Liver (tissue), 9 donors: ENCODE results near the gene EIF5B. TPM values are rescaled to one million over a fixed set of nuclear protein-coding genes. Genes with fewer than 3 reads are reported as not detected.

Experiments used
- DNase-seq: peaks from one replicate; pipeline ENCODE4 v3.0.0-alpha.2; 2017; ENCODE audit warnings: low spot score
- H3K27ac ChIP-seq, 2 donors: one replicate each; pipeline ENCODE4 v1.7.0; 2013; ENCODE audit warnings: inconsistent platforms in 2 of 2, low read length in 2 of 2, control low read depth in 1 of 2, low read depth in 1 of 2, mild to moderate bottlenecking in 1 of 2
- H3K27me3 ChIP-seq, 4 donors: one replicate each; pipeline versions ENCODE4 v1.6.1 to v1.7.0; 2013; ENCODE audit warnings: low read length in 3 of 4, inconsistent platforms in 1 of 4, mild to moderate bottlenecking in 1 of 4, moderate library complexity in 1 of 4; ENCODE audit not compliant: control insufficient read depth in 4 of 4, insufficient read depth in 4 of 4
- H3K36me3 ChIP-seq, 4 donors: one replicate each; pipeline versions ENCODE4 v1.6.1 to v1.7.0; 2013; ENCODE audit warnings: low read length in 3 of 4, mild to moderate bottlenecking in 3 of 4, low read depth in 1 of 4, moderate library complexity in 1 of 4; ENCODE audit not compliant: control insufficient read depth in 4 of 4, insufficient read depth in 3 of 4
- H3K4me1 ChIP-seq, 4 donors: one replicate each; pipeline versions ENCODE4 v1.6.1 to v1.7.0; 2013; ENCODE audit warnings: low read length in 3 of 4, mild to moderate bottlenecking in 3 of 4, moderate library complexity in 1 of 4; ENCODE audit not compliant: control insufficient read depth in 4 of 4, insufficient read depth in 4 of 4
- H3K4me3 ChIP-seq, 3 donors: one replicate each; pipeline versions ENCODE4 v1.6.1 to v1.7.0; 2013; ENCODE audit warnings: low read length in 3 of 3, control low read depth in 1 of 3, low read depth in 1 of 3, mild to moderate bottlenecking in 1 of 3
- H3K9ac ChIP-seq, 2 donors: one replicate each; pipeline ENCODE4 v1.7.0; 2013; ENCODE audit warnings: low read length in 2 of 2, mild to moderate bottlenecking in 2 of 2, moderate library complexity in 2 of 2, control low read depth in 1 of 2, low read depth in 1 of 2
- H3K9me3 ChIP-seq, 4 donors: one replicate each; pipeline versions ENCODE4 v1.6.1 to v1.7.0; 2013; ENCODE audit warnings: low read length in 3 of 4; ENCODE audit not compliant: control insufficient read depth in 4 of 4
- ATF3 ChIP-seq: IDR thresholded peaks from 2 replicates; pipeline ENCODE4 v1.6.1; 2016; ENCODE audit warnings: antibody characterized with exemption
- CTCF ChIP-seq: fragments of 150-350 bp; IDR thresholded peaks from 2 replicates; pipeline ENCODE4 v1.5.1; 2017; ENCODE audit warnings: improper control_type of control experiment, low read depth, low read length; ENCODE audit not compliant: missing input control
- FOXA1 ChIP-seq: IDR thresholded peaks from 2 replicates; pipeline ENCODE4 v1.6.1; 2016; ENCODE audit warnings: antibody characterized with exemption
- GABPA ChIP-seq, 2 donors: IDR thresholded peaks in 1 of 2; conservative IDR thresholded peaks in 1 of 2; 2 replicates each; pipeline ENCODE4 v1.6.1; 2016; ENCODE audit warnings: antibody characterized with exemption in 2 of 2, mild to moderate bottlenecking in 1 of 2, moderate library complexity in 1 of 2
- HNF4A ChIP-seq, 2 donors: conservative IDR thresholded peaks; 2 replicates each; pipeline ENCODE4 v1.6.1; 2016; ENCODE audit warnings: antibody characterized with exemption in 2 of 2, mild to moderate bottlenecking in 2 of 2
- HNF4G ChIP-seq: IDR thresholded peaks from 2 replicates; pipeline ENCODE4 v1.6.1; 2016; ENCODE audit warnings: antibody characterized with exemption
- NR2F2 ChIP-seq: IDR thresholded peaks from 2 replicates; pipeline ENCODE4 v1.6.1; 2016; ENCODE audit warnings: antibody characterized with exemption
- RAD21 ChIP-seq, 2 donors: IDR thresholded peaks; 2 replicates each; pipeline ENCODE4 v1.6.1; 2016; ENCODE audit warnings: antibody characterized with exemption in 2 of 2, mild to moderate bottlenecking in 2 of 2
- REST ChIP-seq: IDR thresholded peaks from 2 replicates; pipeline ENCODE4 v1.6.1; 2016; ENCODE audit warnings: antibody characterized with exemption, mild to moderate bottlenecking
- RXRA ChIP-seq, 2 donors: IDR thresholded peaks; 2 replicates each; pipeline ENCODE4 v1.6.1; 2017 to 2018; ENCODE audit warnings: antibody characterized with exemption in 2 of 2, mild to moderate bottlenecking in 1 of 2
- TAF1 ChIP-seq: conservative IDR thresholded peaks from 2 replicates; pipeline ENCODE4 v1.6.1; 2016; ENCODE audit warnings: antibody characterized with exemption, mild to moderate bottlenecking
- YY1 ChIP-seq: IDR thresholded peaks from 2 replicates; pipeline ENCODE4 v1.6.1; 2016; ENCODE audit warnings: antibody characterized with exemption, mild to moderate bottlenecking
- WGBS: extraction: QIAGEN DNeasy Blood & Tissue Kit; methylation state at CpG from one replicate; pipeline ENCODE4 v1.1.7; 2013; 5-methylcytosine and 5-hydroxymethylcytosine counted together
- polyA plus RNA-seq, 2 donors: library from polyadenylated mRNA; stranded (reverse) in 1 of 2; unstranded in 1 of 2; fragments of 200-250 nt in 1 of 2; fragments of >200 nt in 1 of 2; fragmentation: Nextera tagmentation in 1 of 2; extraction: Ambion mirVana in 1 of 2; gene quantifications; one replicate each; pipeline versions ENCODE4 v1.2.1 to v1.2.3, GENCODE V29; 2013 to 2015
- total RNA-seq, 2 donors: library from RNA; depleted of rRNA; stranded (reverse); fragments of >200 nt; gene quantifications; one replicate each; pipeline ENCODE4 v1.2.3, GENCODE V29; 2014
- donor health status: healthy.
- donor health status: healthy.
- donor health status: healthy.
- donor health status: healthy.
- donor health status: healthy.

The EIF5B gene
- total and polyA plus RNA-seq, 4 donors = 10.2 to 23.7 (median 17.7) TPM

GRCh38 chr2:99442837-99443236 is 105.6 kb downstream of the EIF5B start:
- no peak for DNase-seq
- WGBS = 72% methylated on average over 1 of the region's 1 CpG
- Histone ChIP-seq H3K9me3 (no peaks in the 10 kb centered on the region), H3K27me3 (no peaks in the 10 kb centered on the region), H3K4me3 (no peak overlapping the region), H3K36me3 (peaks cover 1 to 18% (median 14%) of the 10 kb centered on the region in 4 donors), H3K4me1 (no peaks in the 10 kb centered on the region), H3K27ac (no peak overlapping the region), H3K9ac (no peak overlapping the region)
- TF ChIP-seq RAD21 (IDR thresholded peaks at IDR 0.05) = peak; percentile 54 to 68
- TF ChIP-seq CTCF = peak; percentile 11
- no peak for TF ChIP-seq HNF4A (conservative IDR thresholded peaks at IDR 0.05)
- TF ChIP-seq GABPA (IDR thresholded peaks at IDR 0.05 in 1 of 2, conservative IDR thresholded peaks at IDR 0.05 in 1 of 2) = no peak

- H3K4me3 ChIP-seq = no peak overlapping the region
- H3K9me3 ChIP-seq = no peaks in the 10 kb centered on the region
- no peaks in the 10 kb centered on the region for H3K4me1 ChIP-seq
- no peak overlapping the region for H3K27ac ChIP-seq
- peaks cover 3 to 17% (median 11%) of the 10 kb centered on the region in 4 donors for H3K36me3 ChIP-seq
- no peak overlapping the region for H3K9ac ChIP-seq
- no peak for DNase-seq
- H3K27me3 ChIP-seq = no peaks in the 10 kb centered on the region
- TF ChIP-seq REST = no peak
- no peak for TF ChIP-seq CTCF
- no peak for TF ChIP-seq YY1
- no peak for TF ChIP-seq ATF3
- TF ChIP-seq RXRA (IDR thresholded peaks at IDR 0.05) = no peak
- TF ChIP-seq TAF1 = no peak
- no peak for TF ChIP-seq NR2F2
- TF ChIP-seq FOXA1 = no peak
- TF ChIP-seq HNF4G = no peak
- WGBS = 79% methylated on average over 2 of the region's 2 CpGs
Observed at GRCh38 chr2:99444222-99444621, 107.0 kb downstream of the EIF5B start.
